ENCODE results near the gene DCC.

DCC gene

GRCh38 chr18:52570975-52571374 lies 231.0 kb downstream of the DCC start:
- H4K20me1 ChIP-seq, result no peaks in the 10 kb centered on the region
- no peak for TF ChIP-seq Cebpa-rat (IDR thresholded peaks at IDR 0.05)
- no peak overlapping the region for H3K4me3 ChIP-seq
- no peak overlapping the region for H3K27ac ChIP-seq
- no peak overlapping the region for H3K9ac ChIP-seq
- H3K36me3 ChIP-seq, result no peaks in the 10 kb centered on the region
- no peaks in the 10 kb centered on the region for H3K27me3 ChIP-seq
- H3K9me3 ChIP-seq, result no peaks in the 10 kb centered on the region
- H3K4me1 ChIP-seq, result no peaks in the 10 kb centered on the region
- H3K4me2 ChIP-seq, result no peak overlapping the region

GRCh38 chr18:52572036-52573000 lies 232.3 kb downstream of the DCC start:
- Histone ChIP-seq H3K4me2 (no peak overlapping the region), H3K9ac (no peak overlapping the region), H3K9me3 (no peaks in the 10 kb centered on the region), H3K27me3 (no peaks in the 10 kb centered on the region), H3K27ac (no peak overlapping the region), H3K4me1 (no peaks in the 10 kb centered on the region), H3K4me3 (no peak overlapping the region), H4K20me1 (no peaks in the 10 kb centered on the region), H3K36me3 (no peaks in the 10 kb centered on the region)
- TF ChIP-seq Cebpa-rat (IDR thresholded peaks at IDR 0.05), result no peak

- H3K4me3 ChIP-seq, result no peak overlapping the region
- no peaks in the 10 kb centered on the region for H3K4me1 ChIP-seq
- no peak overlapping the region for H3K4me2 ChIP-seq
- H4K20me1 ChIP-seq, result no peaks in the 10 kb centered on the region
- no peaks in the 10 kb centered on the region for H3K27me3 ChIP-seq
- H3K27ac ChIP-seq, result no peak overlapping the region
- no peaks in the 10 kb centered on the region for H3K36me3 ChIP-seq
- no peak overlapping the region for H3K9ac ChIP-seq
- H3K9me3 ChIP-seq, result no peaks in the 10 kb centered on the region
- no peak for TF ChIP-seq Cebpa-rat (IDR thresholded peaks at IDR 0.05)
These were observed 237.8 kb downstream of the DCC start for GRCh38 chr18:52577795-52578194.

GRCh38 chr18:52582061-52582460 lies 242.1 kb downstream of the DCC start:
- Histone ChIP-seq H3K9me3 (no peaks in the 10 kb centered on the region), H3K4me2 (no peak overlapping the region), H3K27ac (no peak overlapping the region), H3K36me3 (no peaks in the 10 kb centered on the region), H3K4me1 (no peaks in the 10 kb centered on the region), H3K27me3 (no peaks in the 10 kb centered on the region), H3K4me3 (no peak overlapping the region), H4K20me1 (no peaks in the 10 kb centered on the region), H3K9ac (no peak overlapping the region)
- no peak for TF ChIP-seq Cebpa-rat (IDR thresholded peaks at IDR 0.05)

GRCh38 chr18:52582516-52582915 lies 242.5 kb downstream of the DCC start:
- no peak for TF ChIP-seq Cebpa-rat (IDR thresholded peaks at IDR 0.05)
- Histone ChIP-seq H3K9ac (no peak overlapping the region), H3K4me1 (no peaks in the 10 kb centered on the region), H3K27me3 (no peaks in the 10 kb centered on the region), H3K4me2 (no peak overlapping the region), H3K36me3 (no peaks in the 10 kb centered on the region), H3K9me3 (no peaks in the 10 kb centered on the region), H3K4me3 (no peak overlapping the region), H4K20me1 (no peaks in the 10 kb centered on the region), H3K27ac (no peak overlapping the region)

GRCh38 chr18:52588931-52589330 lies 248.9 kb downstream of the DCC start:
- H4K20me1 ChIP-seq, result no peaks in the 10 kb centered on the region
- H3K4me1 ChIP-seq, result no peaks in the 10 kb centered on the region
- H3K36me3 ChIP-seq, result no peaks in the 10 kb centered on the region
- H3K9ac ChIP-seq, result no peak overlapping the region
- no peak overlapping the region for H3K27ac ChIP-seq
- no peaks in the 10 kb centered on the region for H3K9me3 ChIP-seq
- H3K4me3 ChIP-seq, result no peak overlapping the region
- H3K27me3 ChIP-seq, result no peaks in the 10 kb centered on the region
- no peak overlapping the region for H3K4me2 ChIP-seq
- no peak for TF ChIP-seq Cebpa-rat (IDR thresholded peaks at IDR 0.05)

GRCh38 chr18:52596748-52597435 lies 256.9 kb downstream of the DCC start:
- TF ChIP-seq Cebpa-rat (IDR thresholded peaks at IDR 0.05), result no peak

GRCh38 chr18:52598921-52599320 lies 258.9 kb downstream of the DCC start:
- Histone ChIP-seq H3K4me2 (no peak overlapping the region), H3K4me3 (no peak overlapping the region), H3K4me1 (no peaks in the 10 kb centered on the region), H3K9ac (no peak overlapping the region), H3K36me3 (no peaks in the 10 kb centered on the region), H3K27ac (no peak overlapping the region), H4K20me1 (no peaks in the 10 kb centered on the region), H3K27me3 (no peaks in the 10 kb centered on the region), H3K9me3 (no peaks in the 10 kb centered on the region)
- no peak for TF ChIP-seq Cebpa-rat (IDR thresholded peaks at IDR 0.05)

More at GRCh38 chr18:52596748-52597435, 256.9 kb downstream of the DCC start:
- Histone ChIP-seq H4K20me1 (no peaks in the 10 kb centered on the region), H3K27ac (no peak overlapping the region), H3K27me3 (no peaks in the 10 kb centered on the region), H3K9ac (no peak overlapping the region), H3K4me2 (no peak overlapping the region), H3K4me3 (no peak overlapping the region), H3K4me1 (no peaks in the 10 kb centered on the region), H3K9me3 (no peaks in the 10 kb centered on the region), H3K36me3 (no peaks in the 10 kb centered on the region)

GRCh38 chr18:52602820-52603219 lies 262.8 kb downstream of the DCC start:
- no peak overlapping the region for H3K4me2 ChIP-seq
- H4K20me1 ChIP-seq, result no peaks in the 10 kb centered on the region
- H3K9ac ChIP-seq, result no peak overlapping the region
- H3K4me3 ChIP-seq, result no peak overlapping the region
- H3K9me3 ChIP-seq, result no peaks in the 10 kb centered on the region
- H3K36me3 ChIP-seq, result no peaks in the 10 kb centered on the region
- H3K27me3 ChIP-seq, result no peaks in the 10 kb centered on the region
- no peak overlapping the region for H3K27ac ChIP-seq
- no peak for TF ChIP-seq Cebpa-rat (IDR thresholded peaks at IDR 0.05)
- H3K4me1 ChIP-seq, result no peaks in the 10 kb centered on the region

GRCh38 chr18:52605345-52605744 lies 265.3 kb downstream of the DCC start:
- Histone ChIP-seq H3K27ac (no peak overlapping the region), H3K9ac (no peak overlapping the region), H3K4me3 (no peak overlapping the region), H3K4me1 (no peaks in the 10 kb centered on the region), H4K20me1 (no peaks in the 10 kb centered on the region), H3K4me2 (no peak overlapping the region), H3K27me3 (no peaks in the 10 kb centered on the region), H3K9me3 (no peaks in the 10 kb centered on the region), H3K36me3 (no peaks in the 10 kb centered on the region)
- TF ChIP-seq Cebpa-rat (IDR thresholded peaks at IDR 0.05), result no peak

Measured in BLaER1 (cell line).